PC-3 (cell line): Measurements from ENCODE around the gene PDP2. TPM values are rescaled to one million over a fixed set of nuclear protein-coding genes. Genes with fewer than 3 reads are reported as not detected.

ENCODE experiments used
- ATAC-seq: fragments of 200-7000 bp; cut with Tn5 transposase; 2 replicates; pipeline ENCODE4 v1.9.1; 2020; ENCODE audit warnings: mild to moderate bottlenecking, moderate library complexity
- BruUV-seq: library from RNA; stranded (reverse); fragments of 400-500 nt; replicated peaks from 2 replicates; lab custom pipeline; 2021; lab: Mats Ljungman, UMichigan
- CTCF ChIA-PET: fragments of 300-600 bp; sonication (Branson Sonifier 250); formaldehyde crosslinking; loops from one replicate; lab custom pipeline; 2022; ENCODE audit warnings: antibody characterized with exemption; lab: Charles Lee
- POLR2A ChIA-PET: fragments of 300-600 bp; sonication (Branson Sonifier 250); formaldehyde crosslinking; loops from one replicate; lab custom pipeline; 2022; ENCODE audit warnings: antibody characterized with exemption; ENCODE audit not compliant: unreplicated experiment; lab: Charles Lee
- DNase-seq: peaks from one replicate; pipeline ENCODE4 v3.0.0-alpha.2; 2015
- H2AFZ ChIP-seq: fragments of 300-600 bp; sonication (generic); 2 replicates; pipeline ENCODE4 v1.6.0; 2016; ENCODE audit warnings: antibody characterized with exemption, low read length
- H3F3A ChIP-seq: fragments of 300-600 bp; sonication (generic); one replicate; pipeline ENCODE4 v1.6.0; 2017; ENCODE audit warnings: antibody characterized with exemption, low read length, control low read depth, mild to moderate bottlenecking; ENCODE audit not compliant: unreplicated experiment
- H3K27ac ChIP-seq: fragments of 300-600 bp; sonication (generic); 2 replicates; pipeline ENCODE4 v1.5.1; 2016; ENCODE audit warnings: mild to moderate bottlenecking, low read length
- H3K27me3 ChIP-seq: fragments of 300-600 bp; sonication (generic); 2 replicates; pipeline ENCODE4 v1.6.1; 2016; ENCODE audit warnings: low read length, mixed read lengths
- H3K36me3 ChIP-seq: fragments of 300-600 bp; sonication (generic); 2 replicates; pipeline ENCODE4 v1.6.1; 2016; ENCODE audit warnings: low read depth, mixed run types, low read length, mixed read lengths
- H3K4me1 ChIP-seq: fragments of 300-600 bp; sonication (generic); 2 replicates; pipeline ENCODE4 v1.5.1; 2016; ENCODE audit warnings: low read length; ENCODE audit not compliant: insufficient read depth
- H3K4me2 ChIP-seq: fragments of 300-600 bp; sonication (generic); 2 replicates; pipeline ENCODE4 v1.6.0; 2016; ENCODE audit warnings: low read length
- H3K4me3 ChIP-seq: fragments of 300-600 bp; sonication (generic); 2 replicates; pipeline ENCODE4 v1.5.1; 2016; ENCODE audit warnings: mild to moderate bottlenecking, low read length, mixed read lengths
- H3K79me2 ChIP-seq: fragments of 300-600 bp; sonication (generic); 2 replicates; pipeline ENCODE4 v1.6.1; 2017; ENCODE audit warnings: low read length, mixed read lengths
- H3K9ac ChIP-seq: fragments of 300-600 bp; sonication (generic); 2 replicates; pipeline ENCODE4 v1.6.0; 2016; ENCODE audit warnings: mild to moderate bottlenecking, low read length
- H3K9me2 ChIP-seq: fragments of 300-600 bp; sonication (generic); replicated peaks from 2 replicates; pipeline ENCODE4 v1.6.1; 2016; ENCODE audit warnings: mixed run types, low read length, mixed read lengths
- H3K9me3 ChIP-seq: fragments of 300-600 bp; sonication (generic); 2 replicates; pipeline ENCODE4 v1.6.1; 2016; ENCODE audit warnings: low read length, mixed read lengths
- H4K20me1 ChIP-seq: fragments of 300-600 bp; sonication (generic); 2 replicates; pipeline ENCODE4 v1.6.1; 2016; ENCODE audit warnings: low read length, mixed read lengths
- EZH2 ChIP-seq: fragments of 300-600 bp; sonication (generic); IDR thresholded peaks from one replicate; pipeline ENCODE4 v1.6.1; 2017; ENCODE audit warnings: antibody characterized with exemption, mild to moderate bottlenecking, low read length; ENCODE audit not compliant: unreplicated experiment
- EZH2phosphoT487 ChIP-seq: fragments of 300-600 bp; sonication (generic); IDR thresholded peaks from 2 replicates; pipeline ENCODE4 v1.6.1; 2018; ENCODE audit warnings: mild to moderate bottlenecking, antibody characterized with exemption, low read length, borderline replicate concordance
- intact Hi-C: fragments of 100-400 bp; cut with micrococcal nuclease; formaldehyde crosslinking; loops from 2 replicates; pipeline ENCODE4 v1.9.0; 2023
- total RNA-seq: library from RNA; depleted of rRNA; stranded (reverse); fragments of >200 nt; gene quantifications from 2 replicates; pipeline ENCODE4 v1.2.3, GENCODE V29; 2014
- TF ChIP-seq, protein P1 (sequence below): fragments of 300-600 bp; sonication (generic); conservative IDR thresholded peaks from 2 replicates; pipeline ENCODE4 v1.5.1; 2017; ENCODE audit warnings: antibody characterized with exemption, low read depth, mild to moderate bottlenecking, low read length

The PDP2 gene
- total RNA-seq, 1 experiment from 2014 or later = 2.8 TPM

DNA sequence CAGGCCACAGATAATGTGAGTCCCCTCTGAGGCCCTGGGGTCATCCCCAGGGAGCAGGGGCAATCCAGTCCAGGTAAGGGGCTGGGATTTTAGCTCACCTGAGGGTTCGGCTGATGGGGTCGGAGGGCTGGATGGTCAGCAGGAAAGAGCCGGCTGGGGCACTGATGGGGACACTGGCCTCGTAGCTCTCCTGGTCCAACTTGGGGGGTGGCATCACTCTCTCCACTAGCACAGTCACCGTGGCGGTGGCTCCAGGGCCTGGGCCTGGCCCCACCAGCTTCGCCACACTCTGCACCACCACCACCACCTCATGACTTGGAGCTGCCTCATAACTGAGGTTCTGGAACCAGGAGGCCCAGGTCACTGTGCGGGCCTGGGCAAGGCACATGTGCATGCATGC is 31.5 kb downstream of the PDP2 start:
- CTCF ChIA-PET = no interaction called here
- no peak overlapping the region for H3K4me3 ChIP-seq
- ATAC-seq = no peak
- POLR2A ChIA-PET = no interaction called here
- no peaks in the 10 kb centered on the region for H3F3A ChIP-seq
- DNase-seq = no peak
- no peaks in the 10 kb centered on the region for H3K9me3 ChIP-seq
- H3K79me2 ChIP-seq = no peaks in the 10 kb centered on the region
- H4K20me1 ChIP-seq = no peaks in the 10 kb centered on the region
- intact Hi-C loops = no loop called here
- H3K9ac ChIP-seq = no peak overlapping the region
- no peak overlapping the region for H2AFZ ChIP-seq
- TF ChIP-seq, protein P1, sequence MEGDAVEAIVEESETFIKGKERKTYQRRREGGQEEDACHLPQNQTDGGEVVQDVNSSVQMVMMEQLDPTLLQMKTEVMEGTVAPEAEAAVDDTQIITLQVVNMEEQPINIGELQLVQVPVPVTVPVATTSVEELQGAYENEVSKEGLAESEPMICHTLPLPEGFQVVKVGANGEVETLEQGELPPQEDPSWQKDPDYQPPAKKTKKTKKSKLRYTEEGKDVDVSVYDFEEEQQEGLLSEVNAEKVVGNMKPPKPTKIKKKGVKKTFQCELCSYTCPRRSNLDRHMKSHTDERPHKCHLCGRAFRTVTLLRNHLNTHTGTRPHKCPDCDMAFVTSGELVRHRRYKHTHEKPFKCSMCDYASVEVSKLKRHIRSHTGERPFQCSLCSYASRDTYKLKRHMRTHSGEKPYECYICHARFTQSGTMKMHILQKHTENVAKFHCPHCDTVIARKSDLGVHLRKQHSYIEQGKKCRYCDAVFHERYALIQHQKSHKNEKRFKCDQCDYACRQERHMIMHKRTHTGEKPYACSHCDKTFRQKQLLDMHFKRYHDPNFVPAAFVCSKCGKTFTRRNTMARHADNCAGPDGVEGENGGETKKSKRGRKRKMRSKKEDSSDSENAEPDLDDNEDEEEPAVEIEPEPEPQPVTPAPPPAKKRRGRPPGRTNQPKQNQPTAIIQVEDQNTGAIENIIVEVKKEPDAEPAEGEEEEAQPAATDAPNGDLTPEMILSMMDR = no peak
- TF ChIP-seq EZH2 = no peak
- TF ChIP-seq EZH2phosphoT487 = no peak
- H3K9me2 ChIP-seq = no peaks in the 10 kb centered on the region
- no peaks in the 10 kb centered on the region for H3K27me3 ChIP-seq
- no peaks in the 10 kb centered on the region for H3K4me1 ChIP-seq
- H3K27ac ChIP-seq = no peak overlapping the region
- BruUV-seq = no TSS peak
- no peaks in the 10 kb centered on the region for H3K36me3 ChIP-seq
- H3K4me2 ChIP-seq = no peak overlapping the region

GRCh38 chr16:66913081-66913480 is 32.8 kb downstream of the PDP2 start:
- Histone ChIP-seq H3K36me3 (no peaks in the 10 kb centered on the region), H4K20me1 (no peaks in the 10 kb centered on the region), H3K9me2 (no peaks in the 10 kb centered on the region), H3K4me1 (no peaks in the 10 kb centered on the region), H3K4me2 (no peak overlapping the region), H3K4me3 (no peak overlapping the region), H3K27ac (no peak overlapping the region), H3K27me3 (no peaks in the 10 kb centered on the region), H3K9me3 (no peaks in the 10 kb centered on the region), H3K79me2 (no peaks in the 10 kb centered on the region), H3F3A (no peaks in the 10 kb centered on the region), H3K9ac (no peak overlapping the region), H2AFZ (no peak overlapping the region)
- no peak for TF ChIP-seq EZH2phosphoT487
- no peak for TF ChIP-seq EZH2
- TF ChIP-seq, protein P1 = no peak
- no peak for ATAC-seq
- intact Hi-C loops = no loop called here
- ChIA-PET POLR2A (no interaction called here), CTCF (no interaction called here)
- BruUV-seq = no TSS peak
- DNase-seq = no peak

GRCh38 chr16:66913711-66914110 is 33.4 kb downstream of the PDP2 start:
- Histone ChIP-seq H3F3A (no peaks in the 10 kb centered on the region), H3K9me2 (no peaks in the 10 kb centered on the region), H3K4me2 (no peak overlapping the region), H3K27ac (no peak overlapping the region), H3K36me3 (no peaks in the 10 kb centered on the region), H4K20me1 (no peaks in the 10 kb centered on the region), H3K27me3 (no peaks in the 10 kb centered on the region), H3K4me1 (no peaks in the 10 kb centered on the region), H3K4me3 (no peak overlapping the region), H3K9ac (no peak overlapping the region), H3K79me2 (no peaks in the 10 kb centered on the region), H3K9me3 (no peaks in the 10 kb centered on the region), H2AFZ (no peak overlapping the region)
- no TSS peak for BruUV-seq
- ChIA-PET CTCF (no interaction called here), POLR2A (no interaction called here)
- intact Hi-C loops = no loop called here
- no peak for TF ChIP-seq EZH2
- no peak for TF ChIP-seq EZH2phosphoT487
- TF ChIP-seq, protein P1 = no peak
- ATAC-seq (no peak), DNase-seq (no peak)
